ENCODE data around the gene ARHGAP15. TPM values are rescaled to one million over a fixed set of nuclear protein-coding genes. Genes with fewer than 3 reads are reported as not detected.

ARHGAP15 gene
- polyA plus RNA-seq, 2 donors = 0.69 to 1.1 TPM

- H3K36me3 ChIP-seq (ENCODE audit: control insufficient read depth in 2 of 2, insufficient read depth in 2 of 2, low read length in 1 of 2) = no peaks in the 10 kb centered on the region
- H3K4me3 ChIP-seq (ENCODE audit: low read depth in 1 of 2, low read length in 2 of 2) = no peak overlapping the region
- H3K27ac ChIP-seq (ENCODE audit: low read depth in 2 of 2, low read length in 1 of 2) = no peak overlapping the region
- H3K4me1 ChIP-seq (ENCODE audit: control insufficient read depth in 2 of 2, insufficient read depth in 2 of 2, low read length in 1 of 2) = no peaks in the 10 kb centered on the region
- no peaks in the 10 kb centered on the region for H3K27me3 ChIP-seq (ENCODE audit: control insufficient read depth in 1 of 2, insufficient read depth in 2 of 2, low read length in 2 of 2)
- no peaks in the 10 kb centered on the region for H3K9me3 ChIP-seq (ENCODE audit: control insufficient read depth in 2 of 2, insufficient read depth in 1 of 2, low read depth in 1 of 2, low read length in 1 of 2)
- 59 to 69% methylated on average over 2 of the region's 2 CpGs for WGBS, 2 donors
These were observed 100.7 kb downstream of the ARHGAP15 start for GRCh38 chr2:143229952-143230351.

DNA sequence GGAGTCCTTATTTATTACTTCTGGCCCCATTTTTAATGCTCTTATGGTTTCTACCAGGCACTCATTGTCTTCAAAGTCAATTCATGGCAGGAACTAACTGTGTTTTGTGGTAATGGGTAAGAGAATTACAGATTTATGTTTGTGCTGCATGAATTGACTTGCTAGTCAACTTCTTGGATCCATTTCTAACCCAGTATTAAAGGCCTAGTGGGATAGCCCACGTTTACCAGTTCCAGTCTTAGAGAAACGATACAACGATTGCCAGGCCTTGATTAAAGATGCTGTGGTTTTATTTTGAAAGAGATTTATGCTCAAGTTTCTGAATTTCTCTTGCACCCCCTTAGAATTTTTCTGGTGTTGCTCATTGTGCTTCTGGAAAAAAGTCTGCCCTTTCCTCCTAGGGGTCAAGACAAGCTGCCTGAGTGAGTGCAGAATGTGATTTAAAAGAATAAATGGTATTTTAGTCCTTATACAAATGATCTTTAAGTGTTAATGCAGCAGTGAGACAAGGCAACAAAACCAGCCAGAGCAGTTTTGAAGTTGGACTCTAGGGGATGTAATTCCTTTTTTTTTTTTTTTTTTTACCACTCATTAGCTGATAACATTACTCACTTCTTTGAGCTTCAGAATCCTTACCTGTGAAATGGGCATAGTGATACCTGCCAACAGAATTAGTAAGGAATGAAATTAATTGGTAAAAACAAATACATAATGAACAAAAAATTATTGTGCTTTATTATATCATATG, 101.5 kb downstream of the ARHGAP15 start:
- H3K4me3 ChIP-seq (ENCODE audit: low read depth in 1 of 2, low read length in 2 of 2) = no peak overlapping the region
- no peaks in the 10 kb centered on the region for H3K36me3 ChIP-seq (ENCODE audit: control insufficient read depth in 2 of 2, insufficient read depth in 2 of 2, low read length in 1 of 2)
- no peaks in the 10 kb centered on the region for H3K27me3 ChIP-seq (ENCODE audit: control insufficient read depth in 1 of 2, insufficient read depth in 2 of 2, low read length in 2 of 2)
- 35 to 52% methylated on average over 3 of the region's 3 CpGs for WGBS, 2 donors
- H3K9me3 ChIP-seq (ENCODE audit: control insufficient read depth in 2 of 2, insufficient read depth in 1 of 2, low read depth in 1 of 2, low read length in 1 of 2) = no peaks in the 10 kb centered on the region
- no peak overlapping the region for H3K27ac ChIP-seq (ENCODE audit: low read depth in 2 of 2, low read length in 1 of 2)
- no peaks in the 10 kb centered on the region for H3K4me1 ChIP-seq (ENCODE audit: control insufficient read depth in 2 of 2, insufficient read depth in 2 of 2, low read length in 1 of 2)

DNA sequence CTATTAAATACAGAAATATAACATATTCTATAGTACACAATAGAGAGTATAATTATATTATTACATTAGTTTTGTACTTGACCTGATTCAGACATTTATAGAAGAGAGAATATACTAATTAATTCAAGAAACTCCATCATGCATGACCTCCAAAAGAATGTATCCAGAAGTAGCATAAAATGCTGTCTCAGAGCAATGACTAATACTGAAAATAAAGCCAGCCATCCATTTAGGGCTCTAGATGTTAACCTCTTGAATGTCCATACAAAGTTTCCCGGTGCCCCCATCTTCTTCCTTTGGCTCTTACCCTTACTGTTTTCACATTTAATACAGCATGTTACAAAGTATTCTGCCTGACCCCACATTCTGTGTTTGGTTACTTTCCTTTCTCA, 102.0 kb downstream of the ARHGAP15 start:
- H3K27ac ChIP-seq (ENCODE audit: low read depth in 2 of 2, low read length in 1 of 2) = no peak overlapping the region
- 81 to 82% methylated on average over 1 of the region's 1 CpG for whole genome bisulfite sequencing, 2 donors
- no peaks in the 10 kb centered on the region for H3K27me3 ChIP-seq (ENCODE audit: control insufficient read depth in 1 of 2, insufficient read depth in 2 of 2, low read length in 2 of 2)
- no peaks in the 10 kb centered on the region for H3K4me1 ChIP-seq (ENCODE audit: control insufficient read depth in 2 of 2, insufficient read depth in 2 of 2, low read length in 1 of 2)
- H3K9me3 ChIP-seq (ENCODE audit: control insufficient read depth in 2 of 2, insufficient read depth in 1 of 2, low read depth in 1 of 2, low read length in 1 of 2) = no peaks in the 10 kb centered on the region
- no peak overlapping the region for H3K4me3 ChIP-seq (ENCODE audit: low read depth in 1 of 2, low read length in 2 of 2)
- no peaks in the 10 kb centered on the region for H3K36me3 ChIP-seq (ENCODE audit: control insufficient read depth in 2 of 2, insufficient read depth in 2 of 2, low read length in 1 of 2)

GRCh38 chr2:143237146-143237777, 108.0 kb downstream of the ARHGAP15 start:
- no peak overlapping the region for H3K4me3 ChIP-seq (ENCODE audit: low read depth in 1 of 2, low read length in 2 of 2)
- WGBS, 2 donors = 80 to 82% methylated on average over 8 of the region's 8 CpGs
- H3K9me3 ChIP-seq (ENCODE audit: control insufficient read depth in 2 of 2, insufficient read depth in 1 of 2, low read depth in 1 of 2, low read length in 1 of 2) = no peaks in the 10 kb centered on the region
- H3K27ac ChIP-seq (ENCODE audit: low read depth in 2 of 2, low read length in 1 of 2) = no peak overlapping the region
- H3K4me1 ChIP-seq (ENCODE audit: control insufficient read depth in 2 of 2, insufficient read depth in 2 of 2, low read length in 1 of 2) = no peaks in the 10 kb centered on the region
- H3K27me3 ChIP-seq (ENCODE audit: control insufficient read depth in 1 of 2, insufficient read depth in 2 of 2, low read length in 2 of 2) = no peaks in the 10 kb centered on the region
- H3K36me3 ChIP-seq (ENCODE audit: control insufficient read depth in 2 of 2, insufficient read depth in 2 of 2, low read length in 1 of 2) = no peaks in the 10 kb centered on the region

GRCh38 chr2:143241403-143242088, 112.3 kb downstream of the ARHGAP15 start:
- Histone ChIP-seq H3K27me3 (ENCODE audit: control insufficient read depth in 1 of 2, insufficient read depth in 2 of 2, low read length in 2 of 2) (no peaks in the 10 kb centered on the region), H3K4me3 (ENCODE audit: low read depth in 1 of 2, low read length in 2 of 2) (no peak overlapping the region), H3K36me3 (ENCODE audit: control insufficient read depth in 2 of 2, insufficient read depth in 2 of 2, low read length in 1 of 2) (no peaks in the 10 kb centered on the region), H3K4me1 (ENCODE audit: control insufficient read depth in 2 of 2, insufficient read depth in 2 of 2, low read length in 1 of 2) (no peaks in the 10 kb centered on the region), H3K27ac (ENCODE audit: low read depth in 2 of 2, low read length in 1 of 2) (no peak overlapping the region), H3K9me3 (ENCODE audit: control insufficient read depth in 2 of 2, insufficient read depth in 1 of 2, low read depth in 1 of 2, low read length in 1 of 2) (no peaks in the 10 kb centered on the region)
- 82 to 89% methylated on average over 7 of the region's 7 CpGs for WGBS, 2 donors

DNA sequence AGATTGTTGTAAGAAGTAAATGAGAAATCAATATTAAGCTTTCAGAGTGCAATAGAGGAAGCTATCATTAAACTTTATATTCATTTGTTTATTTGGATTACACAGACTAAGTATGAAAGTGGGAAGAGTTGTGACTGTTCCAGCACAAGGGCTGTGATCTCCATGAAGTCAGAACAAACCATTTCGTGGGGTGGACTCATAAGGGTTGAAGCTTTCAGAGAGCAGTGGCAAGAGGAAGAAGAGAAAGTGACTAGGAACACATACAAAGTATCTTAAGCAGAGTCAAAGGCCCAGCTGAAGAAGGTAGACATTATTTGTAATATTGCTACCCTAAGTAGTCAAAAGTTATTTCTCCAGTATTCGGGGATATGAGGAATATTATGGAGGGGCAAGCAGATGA, 117.0 kb downstream of the ARHGAP15 start:
- WGBS, 2 donors = 75 to 77% methylated on average over 2 of the region's 2 CpGs
- Histone ChIP-seq H3K27ac (ENCODE audit: low read depth in 2 of 2, low read length in 1 of 2) (no peak overlapping the region), H3K9me3 (ENCODE audit: control insufficient read depth in 2 of 2, insufficient read depth in 1 of 2, low read depth in 1 of 2, low read length in 1 of 2) (no peaks in the 10 kb centered on the region), H3K4me1 (ENCODE audit: control insufficient read depth in 2 of 2, insufficient read depth in 2 of 2, low read length in 1 of 2) (no peaks in the 10 kb centered on the region), H3K27me3 (ENCODE audit: control insufficient read depth in 1 of 2, insufficient read depth in 2 of 2, low read length in 2 of 2) (no peaks in the 10 kb centered on the region), H3K4me3 (ENCODE audit: low read depth in 1 of 2, low read length in 2 of 2) (no peak overlapping the region), H3K36me3 (ENCODE audit: control insufficient read depth in 2 of 2, insufficient read depth in 2 of 2, low read length in 1 of 2) (no peaks in the 10 kb centered on the region)

- Histone ChIP-seq H3K9me3 (ENCODE audit: control insufficient read depth in 2 of 2, insufficient read depth in 1 of 2, low read depth in 1 of 2, low read length in 1 of 2) (no peaks in the 10 kb centered on the region), H3K36me3 (ENCODE audit: control insufficient read depth in 2 of 2, insufficient read depth in 2 of 2, low read length in 1 of 2) (no peaks in the 10 kb centered on the region), H3K27ac (ENCODE audit: low read depth in 2 of 2, low read length in 1 of 2) (no peak overlapping the region), H3K4me3 (ENCODE audit: low read depth in 1 of 2, low read length in 2 of 2) (no peak overlapping the region), H3K27me3 (ENCODE audit: control insufficient read depth in 1 of 2, insufficient read depth in 2 of 2, low read length in 2 of 2) (no peaks in the 10 kb centered on the region), H3K4me1 (ENCODE audit: control insufficient read depth in 2 of 2, insufficient read depth in 2 of 2, low read length in 1 of 2) (no peaks in the 10 kb centered on the region)
- WGBS, 2 donors = 80 to 84% methylated on average over 10 of the region's 10 CpGs
These were observed 117.9 kb downstream of the ARHGAP15 start for GRCh38 chr2:143246815-143247744.

GRCh38 chr2:143248631-143249030, 119.4 kb downstream of the ARHGAP15 start:
- no peaks in the 10 kb centered on the region for H3K36me3 ChIP-seq (ENCODE audit: control insufficient read depth in 2 of 2, insufficient read depth in 2 of 2, low read length in 1 of 2)
- no peak overlapping the region for H3K4me3 ChIP-seq (ENCODE audit: low read depth in 1 of 2, low read length in 2 of 2)
- H3K9me3 ChIP-seq (ENCODE audit: control insufficient read depth in 2 of 2, insufficient read depth in 1 of 2, low read depth in 1 of 2, low read length in 1 of 2) = no peaks in the 10 kb centered on the region
- no peaks in the 10 kb centered on the region for H3K27me3 ChIP-seq (ENCODE audit: control insufficient read depth in 1 of 2, insufficient read depth in 2 of 2, low read length in 2 of 2)
- no peaks in the 10 kb centered on the region for H3K4me1 ChIP-seq (ENCODE audit: control insufficient read depth in 2 of 2, insufficient read depth in 2 of 2, low read length in 1 of 2)
- 86 to 89% methylated on average over 5 of the region's 5 CpGs for WGBS, 2 donors
- no peak overlapping the region for H3K27ac ChIP-seq (ENCODE audit: low read depth in 2 of 2, low read length in 1 of 2)

- H3K27me3 ChIP-seq (ENCODE audit: control insufficient read depth in 1 of 2, insufficient read depth in 2 of 2, low read length in 2 of 2) = no peaks in the 10 kb centered on the region
- no peaks in the 10 kb centered on the region for H3K9me3 ChIP-seq (ENCODE audit: control insufficient read depth in 2 of 2, insufficient read depth in 1 of 2, low read depth in 1 of 2, low read length in 1 of 2)
- no peak overlapping the region for H3K4me3 ChIP-seq (ENCODE audit: low read depth in 1 of 2, low read length in 2 of 2)
- H3K36me3 ChIP-seq (ENCODE audit: control insufficient read depth in 2 of 2, insufficient read depth in 2 of 2, low read length in 1 of 2) = no peaks in the 10 kb centered on the region
- H3K4me1 ChIP-seq (ENCODE audit: control insufficient read depth in 2 of 2, insufficient read depth in 2 of 2, low read length in 1 of 2) = no peaks in the 10 kb centered on the region
- no peak overlapping the region for H3K27ac ChIP-seq (ENCODE audit: low read depth in 2 of 2, low read length in 1 of 2)
- WGBS, 2 donors = 91% methylated on average over 2 of the region's 2 CpGs
These were observed 122.5 kb downstream of the ARHGAP15 start for GRCh38 chr2:143251681-143252080.
